Stimulated activated CD8-positive, alpha-beta memory T cell treated with anti-CD3 and anti-CD28 coated beads, Interleukin-15, amount 100 ng/mL, for 48 hours (primary cell): ENCODE measurements around the gene SUSD6.

Source experiments
- DNase-seq, 2 donors: peaks; one replicate each; pipeline ENCODE4 v3.0.0-alpha.2; 2020; ENCODE audit warnings: low read depth in 2 of 2

SUSD6 gene

GRCh38 chr14:69672356-69672755, 61.0 kb downstream of the SUSD6 start:
- DNase-seq = no peak

GRCh38 chr14:69673104-69673503, 61.7 kb downstream of the SUSD6 start:
- DNase-seq = no peak

DNA sequence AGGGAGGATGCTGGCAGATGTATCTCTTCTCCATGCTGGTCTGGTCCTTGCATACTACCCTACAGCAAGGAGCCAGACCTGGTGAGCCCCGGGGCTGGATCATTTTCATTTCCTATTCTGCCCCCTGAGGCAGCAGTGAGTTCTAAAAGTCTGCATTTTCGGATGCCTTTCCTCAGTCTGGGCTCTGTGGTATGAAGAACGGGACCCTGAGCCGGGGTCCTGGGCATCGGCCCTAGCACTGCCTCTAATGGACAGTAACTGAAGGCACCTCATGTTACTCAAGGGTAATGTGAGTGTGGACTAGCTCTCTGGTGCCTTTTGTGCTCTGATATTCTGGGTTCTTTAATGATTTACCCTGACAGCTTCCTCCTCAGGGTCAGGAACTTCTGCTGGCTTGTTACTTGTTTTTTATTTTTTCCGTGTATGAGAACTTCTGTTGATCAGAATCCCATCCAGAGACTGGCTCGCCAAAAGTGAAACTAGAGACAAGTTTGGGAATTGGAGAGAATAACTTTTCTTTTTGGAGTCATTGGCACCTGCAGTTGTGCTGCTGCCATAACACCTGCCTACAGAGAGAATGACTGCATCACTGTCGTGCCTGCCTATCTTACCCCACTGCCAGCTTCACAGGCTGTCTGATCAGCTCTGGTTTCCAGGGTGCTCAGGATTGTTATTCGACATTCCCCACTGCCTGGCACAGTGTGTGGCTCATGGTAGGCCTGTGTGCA, 62.3 kb downstream of the SUSD6 start:
- no peak for DNase-seq

DNA sequence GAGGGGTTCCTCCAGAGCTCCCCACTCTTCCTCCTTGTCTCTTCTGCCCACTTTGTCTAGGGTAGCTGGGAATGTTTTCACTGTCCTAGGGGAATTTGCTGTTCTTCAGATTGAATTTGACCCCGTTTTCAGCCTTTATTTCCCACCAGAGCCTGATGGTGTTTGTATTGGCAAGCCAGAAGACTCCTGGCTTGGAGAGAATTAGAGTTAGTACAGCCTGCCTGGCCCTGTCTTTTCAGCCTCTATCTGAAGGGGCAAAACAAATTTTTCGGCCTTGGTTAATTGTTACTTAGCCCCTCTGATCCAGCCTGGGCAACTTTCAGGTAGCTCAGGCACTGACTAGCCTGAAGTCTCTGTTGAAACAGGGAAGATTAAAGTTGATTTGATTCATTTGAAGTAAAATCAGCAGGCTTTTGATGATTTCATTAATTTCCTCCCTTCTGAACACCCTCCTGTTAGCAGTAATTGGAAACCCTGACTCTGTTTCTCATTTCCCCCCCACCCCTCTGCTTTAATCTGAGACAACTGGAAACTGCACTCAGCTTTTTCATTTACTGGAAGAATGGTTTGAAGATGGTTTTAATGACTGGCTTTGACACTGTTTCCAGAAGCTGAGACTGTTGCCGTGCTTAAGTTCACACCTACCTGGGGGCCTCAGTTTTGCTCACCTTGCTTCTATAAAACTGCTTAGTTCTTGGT, 63.3 kb downstream of the SUSD6 start:
- no peak for DNase-seq

DNA sequence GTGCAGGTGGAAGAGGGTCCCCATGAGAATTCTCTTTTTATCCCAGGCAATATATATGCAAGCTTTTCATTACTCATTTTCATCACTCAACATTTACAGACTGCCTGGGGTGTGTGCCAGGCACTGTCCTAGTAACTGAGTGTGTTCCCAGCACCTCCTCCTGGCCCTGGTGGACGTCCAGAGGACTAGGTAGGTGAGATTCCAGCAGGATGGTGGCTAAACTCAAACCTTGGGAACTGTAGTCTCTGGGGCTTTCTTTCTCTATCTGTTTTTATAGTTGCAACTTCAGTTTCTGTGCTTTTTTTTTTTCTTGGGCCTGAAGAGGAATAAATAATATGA, 63.8 kb downstream of the SUSD6 start:
- DNase-seq = no peak

- no peak for DNase-seq
These were observed 64.6 kb downstream of the SUSD6 start for GRCh38 chr14:69675877-69676416.

DNA sequence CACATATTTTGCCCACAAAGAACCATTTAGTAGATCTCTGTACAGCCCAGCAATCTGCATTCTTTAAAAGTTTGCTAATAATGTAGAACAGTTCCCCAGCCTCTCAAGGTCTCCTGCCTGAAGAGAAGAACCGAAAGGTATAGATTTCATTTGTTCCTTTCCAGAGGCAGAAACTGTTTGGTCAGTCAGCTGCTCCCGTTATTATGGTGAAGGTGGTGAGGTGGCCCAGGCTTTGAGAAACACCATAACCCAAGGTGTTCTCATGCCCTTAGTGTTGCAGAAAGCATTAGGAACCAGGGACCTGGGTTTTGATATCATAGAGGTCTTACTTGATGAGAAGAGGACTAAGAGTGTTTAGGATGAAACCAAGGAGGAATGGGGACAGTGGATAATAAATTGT, 65.3 kb downstream of the SUSD6 start:
- no peak for DNase-seq

DNA sequence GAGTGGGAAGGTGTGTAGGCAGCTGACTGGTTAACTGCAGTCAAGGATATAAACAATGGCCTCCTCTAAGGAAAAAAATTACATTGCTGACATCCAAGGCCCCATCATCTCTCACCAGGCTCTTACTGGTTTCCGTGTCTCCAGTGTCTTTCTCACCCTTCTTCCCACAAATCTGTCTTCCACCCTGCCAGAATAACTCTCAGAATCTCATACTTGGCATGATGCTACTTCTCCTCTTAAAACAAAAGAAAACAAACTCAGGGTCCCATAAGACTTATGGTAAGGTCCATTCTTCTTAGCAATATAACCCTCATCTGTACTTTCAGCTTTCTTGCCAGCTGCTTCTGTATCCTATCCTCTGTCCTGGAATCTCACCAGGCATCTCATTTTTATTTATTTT, 68.9 kb downstream of the SUSD6 start:
- no peak for DNase-seq

- no peak for DNase-seq
These were observed 70.7 kb downstream of the SUSD6 start for GRCh38 chr14:69682136-69682535.

- no peak for DNase-seq
These were observed 71.3 kb downstream of the SUSD6 start for GRCh38 chr14:69682621-69683263.

GRCh38 chr14:69683971-69684370, 72.6 kb downstream of the SUSD6 start:
- DNase-seq = no peak

GRCh38 chr14:69684461-69685217, 73.2 kb downstream of the SUSD6 start:
- DNase-seq = no peak

GRCh38 chr14:69685218-69685616, 73.8 kb downstream of the SUSD6 start:
- peak; percentile 50 to 66 for DNase-seq

GRCh38 chr14:69685716-69686115, 74.3 kb downstream of the SUSD6 start:
- no peak for DNase-seq

GRCh38 chr14:69687606-69688298, 76.4 kb downstream of the SUSD6 start:
- DNase-seq = no peak

DNA sequence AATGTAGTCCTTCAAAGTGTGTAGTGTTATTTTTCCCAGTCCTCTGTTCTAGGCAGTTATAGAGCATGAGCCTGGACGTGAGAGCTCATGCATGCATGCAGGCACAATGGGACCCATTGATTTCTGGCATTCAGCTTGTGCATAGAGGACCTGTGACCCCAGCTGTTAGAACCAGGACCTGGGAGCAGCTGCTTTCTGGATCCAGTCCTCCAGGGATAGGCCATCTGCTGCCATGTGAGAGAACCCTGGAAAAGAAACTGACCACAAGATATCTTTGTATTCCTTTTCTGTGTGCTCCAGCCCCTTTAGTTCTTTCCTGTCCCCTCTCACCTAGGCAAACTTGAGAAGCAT, 76.9 kb downstream of the SUSD6 start:
- no peak for DNase-seq

GRCh38 chr14:69690042-69690441, 78.6 kb downstream of the SUSD6 start:
- no peak for DNase-seq

DNA sequence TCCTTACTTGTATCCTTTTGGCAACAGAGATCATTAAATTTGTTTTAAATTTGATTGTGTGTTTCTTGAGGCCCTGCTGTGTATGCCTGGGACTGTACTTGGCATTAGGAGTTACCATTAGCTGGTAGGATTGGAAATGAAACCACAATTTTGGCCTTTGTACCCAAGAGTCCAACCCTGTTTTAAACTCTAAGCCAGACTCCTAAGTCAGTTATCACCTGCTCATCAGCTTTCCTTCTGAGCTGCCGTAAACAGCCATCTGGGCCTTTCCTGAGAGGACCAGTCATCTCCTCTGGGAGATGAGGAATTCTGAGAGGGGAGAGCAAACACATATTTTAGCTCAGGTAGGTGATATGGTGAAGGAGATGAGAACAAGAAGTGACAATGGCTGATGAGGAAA, 81.2 kb downstream of the SUSD6 start:
- no peak for DNase-seq

GRCh38 chr14:69693145-69693544, 81.7 kb downstream of the SUSD6 start:
- DNase-seq = no peak

DNA sequence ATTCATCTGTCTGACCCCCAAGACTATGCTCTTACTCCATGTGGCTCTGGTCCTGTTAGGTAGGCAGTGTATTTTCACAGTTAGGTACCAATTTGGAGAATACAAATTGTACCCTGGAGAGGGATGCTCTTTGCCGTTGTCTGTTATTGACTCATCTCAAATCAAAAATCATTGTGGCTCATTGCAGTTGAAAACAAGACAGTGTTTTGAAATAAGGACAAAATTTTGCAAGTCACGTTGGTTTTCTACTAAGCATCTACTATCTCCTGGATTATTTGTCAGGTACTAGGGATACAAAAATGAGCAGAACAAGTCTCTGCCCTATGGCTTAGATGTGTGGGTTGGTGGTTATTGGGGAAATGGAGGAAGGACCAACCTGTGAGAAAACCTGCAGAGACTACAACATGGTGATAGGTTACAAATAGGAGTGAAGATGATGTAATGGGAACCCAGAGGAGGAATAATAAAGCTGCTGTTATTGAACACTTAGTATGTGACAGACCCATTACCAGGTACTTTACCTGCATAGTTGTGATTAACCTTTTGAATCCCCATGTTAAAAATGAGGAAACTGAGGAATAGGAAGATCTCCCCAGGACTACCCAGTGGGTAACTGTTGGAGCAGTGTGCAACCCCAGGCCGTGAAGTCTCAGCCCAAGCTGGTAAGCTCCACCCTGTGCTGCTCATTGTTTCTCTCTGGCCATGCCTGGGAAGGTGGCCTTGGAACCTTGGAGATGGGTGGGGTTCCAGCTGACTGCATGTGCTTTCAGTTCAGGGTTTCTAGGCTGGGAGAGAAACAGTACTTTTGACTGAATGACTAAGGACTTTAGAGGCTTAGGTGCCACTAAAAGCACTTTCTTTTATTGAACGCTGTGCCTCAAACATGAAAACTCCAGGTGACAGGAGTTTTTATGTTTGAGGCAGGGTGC, 82.7 kb downstream of the SUSD6 start:
- no peak for DNase-seq
